OCI-LY7 (cell line): Measurements from ENCODE around the gene UTP14A. TPM values are rescaled to one million over a fixed set of nuclear protein-coding genes. Genes with fewer than 3 reads are reported as not detected.

ENCODE experiments used
- BruUV-seq: library from RNA; stranded (reverse); fragments of 400-500 nt; replicated peaks from 2 replicates; lab custom pipeline; 2021; lab: Mats Ljungman, UMichigan
- CTCF ChIA-PET: fragments of 300-600 bp; sonication (Branson Sonifier 250); formaldehyde crosslinking; loops from one replicate; lab custom pipeline; 2022; ENCODE audit warnings: antibody characterized with exemption; ENCODE audit not compliant: unreplicated experiment; lab: Charles Lee
- POLR2A ChIA-PET: fragments of 300-600 bp; sonication (Branson Sonifier 250); formaldehyde crosslinking; loops from one replicate; lab custom pipeline; 2022; ENCODE audit warnings: antibody characterized with exemption; lab: Charles Lee
- DNase-seq: peaks from one replicate; pipeline ENCODE4 v3.0.0-alpha.2; 2015; ENCODE audit warnings: low spot score
- H2AFZ ChIP-seq: fragments of 200-600 bp; sonication (generic), shearing (Covaris generic); 2 replicates; pipeline ENCODE4 v1.6.1; 2014; ENCODE audit warnings: mild to moderate bottlenecking, antibody characterized with exemption, low read length, moderate library complexity
- H3K27ac ChIP-seq: fragments of 200-600 bp; sonication (generic); 2 replicates; pipeline ENCODE4 v1.5.1; 2014; ENCODE audit warnings: mixed run types, low read depth, mild to moderate bottlenecking, moderate library complexity, low read length, inconsistent platforms; ENCODE audit not compliant: poor library complexity, severe bottlenecking
- H3K36me3 ChIP-seq: fragments of 200-600 bp; sonication (generic); 2 replicates; pipeline ENCODE4 v1.6.1; 2014; ENCODE audit warnings: mild to moderate bottlenecking, antibody characterized with exemption, low read length, moderate library complexity, mixed read lengths; ENCODE audit not compliant: insufficient read depth
- H3K4me1 ChIP-seq: fragments of 200-600 bp; sonication (generic); 2 replicates; pipeline ENCODE4 v1.5.1; 2014; ENCODE audit warnings: mild to moderate bottlenecking, low read length; ENCODE audit not compliant: insufficient read depth, poor library complexity, severe bottlenecking
- H3K4me2 ChIP-seq: fragments of 200-600 bp; sonication (generic); 2 replicates; pipeline ENCODE4 v1.6.1; 2014; ENCODE audit warnings: mild to moderate bottlenecking, low read length
- H3K4me3 ChIP-seq: fragments of 200-600 bp; sonication (generic); 2 replicates; pipeline ENCODE4 v1.5.1; 2014; ENCODE audit warnings: mild to moderate bottlenecking, low read depth, low read length; ENCODE audit not compliant: poor library complexity, severe bottlenecking
- H3K79me2 ChIP-seq: fragments of 200-600 bp; sonication (generic); 2 replicates; pipeline ENCODE4 v1.6.1; 2016; ENCODE audit warnings: low read depth, mild to moderate bottlenecking, low read length, moderate library complexity, mixed read lengths; ENCODE audit not compliant: insufficient read depth
- H3K9me2 ChIP-seq: fragments of 200-600 bp; sonication (generic); 2 replicates; pipeline ENCODE4 v1.6.1; 2016; ENCODE audit warnings: mild to moderate bottlenecking, low read length, mixed read lengths; ENCODE audit not compliant: insufficient read depth
- H3K9me3 ChIP-seq: fragments of 200-600 bp; sonication (generic); 2 replicates; pipeline ENCODE4 v1.6.1; 2014; ENCODE audit warnings: mild to moderate bottlenecking, mixed run types, low read length, mixed read lengths
- H4K20me1 ChIP-seq: fragments of 200-600 bp; sonication (generic); 2 replicates; pipeline ENCODE4 v1.6.1; 2014; ENCODE audit warnings: mild to moderate bottlenecking, antibody characterized with exemption, low read length, moderate library complexity, mixed read lengths; ENCODE audit not compliant: insufficient read depth
- CTCF ChIP-seq: fragments of 200-600 bp; sonication (generic); conservative IDR thresholded peaks from 2 replicates; pipeline ENCODE4 v1.5.1; 2014; ENCODE audit warnings: mild to moderate bottlenecking, antibody characterized with exemption, low read length, moderate library complexity, mixed read lengths
- EZH2phosphoT487 ChIP-seq: fragments of 200-600 bp; sonication (generic); IDR thresholded peaks from 2 replicates; pipeline ENCODE4 v1.6.1; 2018; ENCODE audit warnings: low read depth, borderline replicate concordance, mild to moderate bottlenecking, mixed run types, antibody characterized with exemption, low read length, moderate library complexity, mixed read lengths
- intact Hi-C: fragments of 100-400 bp; cut with micrococcal nuclease; formaldehyde crosslinking; loops from one replicate; pipeline ENCODE4 v1.10.0; 2022; ENCODE audit not compliant: unreplicated experiment
- total RNA-seq, 2 experiments: library from RNA; depleted of rRNA in 1 of 2; stranded (reverse); fragments of >200 nt in 1 of 2; shearing (Covaris generic) in 1 of 2; gene quantifications; 2 replicates each; pipeline ENCODE4 v1.2.3, GENCODE V29; 2014 to 2022

UTP14A gene
- total RNA-seq, 2 experiments from 2014 or later, result 21.9 to 29.5 TPM

GRCh38 chrX:129934952-129935351 is 29.0 kb downstream of the UTP14A start:
- no peak for DNase-seq
- ChIA-PET CTCF (no interaction called here), POLR2A (no interaction called here)
- Histone ChIP-seq H3K9me3 (no peaks in the 10 kb centered on the region), H3K36me3 (0 out of 2 replicates have a peak, but pooled peaks cover 7% of the 10 kb centered on the region), H4K20me1 (no peaks in the 10 kb centered on the region), H3K9me2 (no peaks in the 10 kb centered on the region), H3K27ac (no peak overlapping the region), H3K4me2 (no peak overlapping the region), H3K4me1 (peaks cover 5% of the 10 kb centered on the region), H3K79me2 (no peaks in the 10 kb centered on the region), H2AFZ (no peak overlapping the region), H3K4me3 (no peak overlapping the region)
- no TSS peak for BruUV-seq
- TF ChIP-seq CTCF, result no peak
- no peak for TF ChIP-seq EZH2phosphoT487
- intact Hi-C loops, result no loop called here

DNA sequence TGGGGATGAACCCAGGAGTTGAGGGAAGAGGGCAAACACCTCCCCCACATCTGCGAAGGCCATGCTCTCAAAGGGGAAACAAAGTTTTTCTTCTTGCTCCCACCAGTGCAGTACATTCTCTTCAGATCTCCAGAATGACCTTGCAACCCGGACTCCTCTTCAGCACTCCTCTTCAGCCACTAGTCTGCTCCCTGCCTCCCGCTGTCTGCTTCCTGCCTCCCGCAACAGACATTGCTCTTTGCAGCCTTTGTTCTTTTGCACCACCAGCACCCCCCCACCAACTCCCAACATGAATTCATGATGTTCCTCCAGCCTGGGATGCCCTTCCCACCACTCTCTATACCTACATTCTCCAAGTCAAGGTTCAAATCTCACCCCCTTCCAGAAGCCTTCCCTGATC is 32.1 kb downstream of the UTP14A start:
- intact Hi-C loops, result no loop called here
- Histone ChIP-seq H3K4me3 (no peak overlapping the region), H3K79me2 (no peaks in the 10 kb centered on the region), H3K36me3 (no peaks in the 10 kb centered on the region), H4K20me1 (no peaks in the 10 kb centered on the region), H3K9me2 (no peaks in the 10 kb centered on the region), H3K27ac (no peak overlapping the region), H3K9me3 (no peaks in the 10 kb centered on the region), H2AFZ (no peak overlapping the region), H3K4me1 (no peaks in the 10 kb centered on the region), H3K4me2 (no peak overlapping the region)
- DNase-seq, result no peak
- ChIA-PET CTCF (interaction anchor here (1.0 kb wide), 1 partner anchor 12 kb away, joined by 3 read pairs; no protein-coding TSS in a partner anchor), POLR2A (no interaction called here)
- TF ChIP-seq CTCF (no peak), EZH2phosphoT487 (no peak)
- BruUV-seq, result no TSS peak

DNA sequence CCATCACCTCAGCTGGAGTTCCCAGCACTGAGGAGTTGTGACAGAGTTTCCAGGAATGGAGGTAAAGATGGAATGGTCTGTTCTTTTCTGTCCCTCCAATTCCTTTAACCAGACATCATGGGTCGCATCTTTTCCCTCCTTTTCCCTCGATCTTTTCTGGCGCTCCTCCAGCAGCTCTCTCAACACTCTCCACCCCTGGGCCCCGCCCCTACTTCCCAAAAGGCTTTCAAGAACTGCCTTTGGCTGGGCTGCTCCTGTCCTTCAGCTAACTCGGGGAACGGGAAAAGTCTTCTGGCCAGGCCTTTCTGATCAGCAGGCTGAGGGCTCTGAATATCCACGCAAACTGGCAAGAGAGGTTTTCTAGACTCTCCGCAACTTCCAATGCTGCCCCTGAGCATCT is 34.0 kb downstream of the UTP14A start:
- TF ChIP-seq EZH2phosphoT487 (no peak), CTCF (no peak)
- intact Hi-C loops, result no loop called here
- no peak overlapping the region for H3K4me2 ChIP-seq

More for the DNA sequence above, 34.0 kb downstream of the UTP14A start:
- Histone ChIP-seq H3K9me3 (no peaks in the 10 kb centered on the region), H3K79me2 (no peaks in the 10 kb centered on the region), H4K20me1 (no peaks in the 10 kb centered on the region), H3K27ac (no peak overlapping the region), H3K4me1 (no peaks in the 10 kb centered on the region), H3K36me3 (no peaks in the 10 kb centered on the region), H3K4me3 (no peak overlapping the region), H2AFZ (no peak overlapping the region), H3K9me2 (no peaks in the 10 kb centered on the region)
- no peak for DNase-seq
- BruUV-seq, result no TSS peak
- CTCF ChIA-PET, result no interaction called here
- POLR2A ChIA-PET, result interaction anchor here (0.9 kb wide), 1 partner anchor 117 kb away, joined by 3 read pairs; no protein-coding TSS in a partner anchor
